ENCODE measurements around the gene PXYLP1. TPM values are rescaled to one million over a fixed set of nuclear protein-coding genes. Genes with fewer than 3 reads are reported as not detected.

The PXYLP1 gene
- total and polyA plus RNA-seq, 2 of the 8 experiments (the other 6 are each of a cell fraction or from before 2014, with no cell fraction given) = 19.4 to 20.6 TPM

DNA sequence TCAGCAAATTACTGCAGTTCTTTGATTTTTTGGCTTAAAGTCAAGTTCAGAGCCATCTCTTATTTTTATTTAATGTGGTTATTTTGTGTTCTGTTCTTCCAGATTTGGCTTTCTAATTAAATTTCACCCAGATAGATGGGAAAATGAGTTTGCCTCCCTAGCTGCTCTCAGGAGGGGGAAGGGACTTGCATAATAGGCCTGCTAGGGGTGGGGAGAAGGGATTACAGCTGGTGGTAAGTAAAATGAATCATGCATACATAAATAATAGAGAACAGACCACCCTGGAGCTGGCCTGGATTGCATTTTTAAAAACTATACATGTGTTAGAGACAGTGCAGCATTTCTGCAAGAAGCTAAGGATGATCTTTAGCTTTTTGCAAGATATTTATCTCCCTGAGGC, 3.9 kb upstream of the PXYLP1 start:
- Histone ChIP-seq H2BK5ac (ENCODE audit: low read depth, low read length) (no peak overlapping the region), H2AFZ (ENCODE audit: low read length) (no peak overlapping the region), H3K9me3 (ENCODE audit: insufficient read depth in 2 of 2, low read depth in 1 of 2, low read length in 1 of 2) (0 out of 4 replicates have a peak, but pooled peaks cover 0 to 4% of the 10 kb centered on the region in 2 experiments), H3K36me3 (ENCODE audit: control insufficient read depth in 2 of 4, insufficient read depth in 4 of 4, low read length in 3 of 4) (no peaks in the 10 kb centered on the region), H3K4me2 (ENCODE audit: insufficient read depth in 1 of 2, low read depth in 2 of 2, low read length in 2 of 2) (no peak overlapping the region), H3K23ac (ENCODE audit: insufficient read length) (no peak overlapping the region), H4K5ac (ENCODE audit: insufficient read length, low read depth, low read length) (no peak overlapping the region), H3K23me2 (ENCODE audit: low read depth, low read length) (peaks cover 7% of the 10 kb centered on the region), H3K18ac (ENCODE audit: extremely low read depth, low read length) (no peak overlapping the region), H3K27ac (ENCODE audit: low read depth, low read length) (no peak overlapping the region), H3K14ac (ENCODE audit: insufficient read length) (no peak overlapping the region), H3K79me1 (ENCODE audit: low read depth, low read length) (no peaks in the 10 kb centered on the region), H3K27me3 (replicated peaks in 1 of 4; ENCODE audit: control insufficient read depth in 3 of 4, extremely low read depth in 1 of 4, insufficient read depth in 3 of 4, low read length in 3 of 4) (peaks cover 0 to 18% (median 12%) of the 10 kb centered on the region in 4 experiments; a peak in 4 of 7 replicates), H3K9ac (replicated peaks in 1 of 4; ENCODE audit: extremely low read depth in 1 of 4, low read depth in 3 of 4, low read length in 3 of 4) (no peak overlapping the region), H3K4me3 (ENCODE audit: extremely low read depth in 1 of 4, insufficient read depth in 2 of 4, low read depth in 3 of 4, low read length in 4 of 4) (no peak overlapping the region), H2BK15ac (ENCODE audit: low read length) (no peak overlapping the region), H3K4me1 (replicated peaks in 1 of 4; ENCODE audit: control insufficient read depth in 3 of 4, insufficient read depth in 4 of 4, low read length in 3 of 4) (peaks cover 3 to 12% (median 5%) of the 10 kb centered on the region in 4 experiments; a peak in 4 of 7 replicates), H4K91ac (replicated peaks; ENCODE audit: insufficient read length, low read length) (no peak overlapping the region), H3K56ac (replicated peaks; ENCODE audit: insufficient read length, low read depth, low read length) (no peak overlapping the region), H4K8ac (ENCODE audit: extremely low read depth, insufficient read depth, low read length) (no peak overlapping the region), H2AK5ac (ENCODE audit: low read depth, low read length) (no peak overlapping the region), H3K4ac (replicated peaks; ENCODE audit: insufficient read length, low read depth, low read length) (no peak overlapping the region), H4K20me1 (replicated peaks in 1 of 2; ENCODE audit: control insufficient read depth in 1 of 2, insufficient read depth in 2 of 2, low read length in 2 of 2) (no peaks in the 10 kb centered on the region), H2BK20ac (ENCODE audit: low read length) (no peak overlapping the region), H2BK12ac (ENCODE audit: low read depth, low read length) (no peak overlapping the region), H2BK120ac (replicated peaks; ENCODE audit: low read depth, low read length) (no peak overlapping the region), H3K79me2 (ENCODE audit: control insufficient read depth in 1 of 2, insufficient read depth in 2 of 2, low read length in 2 of 2) (no peaks in the 10 kb centered on the region)
- CTCF ChIA-PET (ENCODE audit: partially characterized antibody) = interaction anchor here (0.9 to 4.2 kb wide), 4 partner anchors 10 to 228 kb away, joined by 3 to 31 read pairs (median 4); no protein-coding TSS in a partner anchor
- no peak for FAIRE-seq
- no peak for DNase-seq (ENCODE audit: low read depth in 1 of 2, low spot score in 2 of 2)
- POLR2A ChIA-PET (ENCODE audit: partially characterized antibody) = interaction anchor here (1.8 kb wide), 1 partner anchor 9 kb away, joined by 5 read pairs; no protein-coding TSS in a partner anchor
- TF ChIP-seq SAP30 (IDR thresholded peaks at IDR 0.05; ENCODE audit: insufficient read depth, insufficient replicate concordance, low read length) (no peak), EZH2 (IDR thresholded peaks at IDR 0.05; ENCODE audit: low read depth, low read length, severe bottlenecking) (no peak), TAF7 (optimal IDR thresholded peaks at IDR 0.05; ENCODE audit: borderline replicate concordance, low read depth, low read length) (no peak), TCF12 (IDR thresholded peaks at IDR 0.05; ENCODE audit: low read depth, low read length) (no peak), SUZ12 (IDR thresholded peaks at IDR 0.05; ENCODE audit: low read length) (no peak), CEBPB (IDR thresholded peaks at IDR 0.05; ENCODE audit: low read depth, low read length) (no peak), FOSL1 (IDR thresholded peaks at IDR 0.05; ENCODE audit: insufficient read depth, low read depth, low read length) (no peak), EGR1 (IDR thresholded peaks at IDR 0.05; ENCODE audit: borderline replicate concordance, low read depth, low read length) (no peak), SP4 (IDR thresholded peaks at IDR 0.05; ENCODE audit: low read length) (no peak), SIRT6 (IDR thresholded peaks at IDR 0.05; ENCODE audit: low read length) (no peak), RXRA (IDR thresholded peaks at IDR 0.05; ENCODE audit: insufficient read depth, low read depth, low read length) (no peak), SIN3A (conservative IDR thresholded peaks at IDR 0.05 in 1 of 2, IDR thresholded peaks at IDR 0.05 in 1 of 2; ENCODE audit: low read depth in 1 of 2, low read length in 2 of 2) (no peak), YY1 (IDR thresholded peaks at IDR 0.05; ENCODE audit: low read depth, low read length) (no peak)
